Keratinocyte (primary cell): ENCODE results near the gene OR13J1. TPM values are rescaled to one million over a fixed set of nuclear protein-coding genes. Genes with fewer than 3 reads are reported as not detected.

Experiments
- DNase-seq: peaks from one replicate; pipeline ENCODE4 v3.0.0-alpha.2; 2011; ENCODE audit warnings: low read depth, missing footprints, low spot score
- FAIRE-seq: peaks from 2 replicates; lab custom pipeline; 2011; peaks lifted over from hg19 to GRCh38; lab: Jason Lieb, UNC
- H2AFZ ChIP-seq: 2 replicates; pipeline ENCODE4 v1.6.0; 2012; ENCODE audit warnings: low read length, control low read depth, inconsistent platforms; ENCODE audit not compliant: control insufficient read depth
- H3K27ac ChIP-seq: 2 replicates; pipeline ENCODE4 v1.5.1; 2011; ENCODE audit warnings: low read length; ENCODE audit not compliant: control insufficient read depth, insufficient read depth
- H3K27me3 ChIP-seq: 3 replicates; pipeline ENCODE4 v1.6.0; 2011; ENCODE audit warnings: low read length; ENCODE audit not compliant: control insufficient read depth, insufficient read depth; ENCODE audit errors: extremely low read depth
- H3K36me3 ChIP-seq, 2 experiments: 2 replicates in 1 of 2; 3 replicates in 1 of 2; pipeline ENCODE4 v1.5.1; 2011; ENCODE audit warnings: low read length in 2 of 2, mild to moderate bottlenecking in 1 of 2; ENCODE audit not compliant: control insufficient read depth in 2 of 2, insufficient read depth in 2 of 2; ENCODE audit errors: extremely low read depth in 1 of 2
- H3K4me1 ChIP-seq: 3 replicates; pipeline ENCODE4 v1.5.1; 2011; ENCODE audit warnings: low read length; ENCODE audit not compliant: control insufficient read depth, insufficient read depth; ENCODE audit errors: extremely low read depth
- H3K4me2 ChIP-seq: 3 replicates; pipeline ENCODE4 v1.6.0; 2011; ENCODE audit warnings: low read depth, low read length; ENCODE audit not compliant: control insufficient read depth, insufficient read depth; ENCODE audit errors: extremely low read depth
- H3K4me3 ChIP-seq, 3 experiments: fragments of 200-600 bp in 1 of 3; sonication (generic) in 1 of 3; 2 replicates in 2 of 3; 3 replicates in 1 of 3; pipeline ENCODE4 v1.5.1; 2011 to 2016; ENCODE audit warnings: low read length in 3 of 3, mild to moderate bottlenecking in 3 of 3, control low read depth in 2 of 3, inconsistent platforms in 1 of 3, low read depth in 1 of 3, mixed read lengths in 1 of 3, mixed run types in 1 of 3, moderate library complexity in 1 of 3; ENCODE audit not compliant: control insufficient read depth in 2 of 3, insufficient read depth in 2 of 3; ENCODE audit errors: extremely low read depth in 1 of 3
- H3K79me2 ChIP-seq: 2 replicates; pipeline ENCODE4 v1.6.0; 2012; ENCODE audit warnings: low read length; ENCODE audit not compliant: control insufficient read depth, insufficient read depth
- H3K9ac ChIP-seq: 3 replicates; pipeline ENCODE4 v1.6.0; 2011; ENCODE audit warnings: low read length; ENCODE audit not compliant: control insufficient read depth, insufficient read depth; ENCODE audit errors: extremely low read depth
- H3K9me1 ChIP-seq: 3 replicates; pipeline ENCODE4 v1.6.0; 2011; ENCODE audit warnings: low read length; ENCODE audit not compliant: control insufficient read depth, insufficient read depth; ENCODE audit errors: extremely low read depth
- H3K9me3 ChIP-seq: 2 replicates; pipeline ENCODE4 v1.5.1; 2012; ENCODE audit warnings: low read depth, low read length; ENCODE audit not compliant: control insufficient read depth
- H4K20me1 ChIP-seq: 3 replicates; pipeline ENCODE4 v1.6.0; 2011; ENCODE audit warnings: low read length; ENCODE audit not compliant: control insufficient read depth, insufficient read depth; ENCODE audit errors: extremely low read depth
- EZH2 ChIP-seq: IDR thresholded peaks from one replicate; pipeline ENCODE4 v1.6.1; 2012; ENCODE audit warnings: inconsistent platforms, mild to moderate bottlenecking, low read length, moderate library complexity
- dilution Hi-C: fragments of 300-500 bp; cut with MboI; formaldehyde crosslinking; loops from one replicate; pipeline ENCODE4 v1.7.0; 2020; ENCODE audit warnings: low sequenced_read_pairs; ENCODE audit not compliant: extremely low pct_ligation_motif_present
- polyA plus RNA-seq, 5 experiments: library from polyadenylated mRNA; depleted of rRNA in 3 of 5; stranded (reverse) in 3 of 5; stranded (forward) in 1 of 5; unstranded in 1 of 5; fragments of >200 nt; gene quantifications; 1 replicate in 1 of 5; 2 replicates in 3 of 5; 3 replicates in 1 of 5; pipeline versions ENCODE4 v1.2.1 to v1.2.3, GENCODE V29; 2011 to 2012; ENCODE audit warnings: missing spikeins in 2 of 5, low read depth in 1 of 5, low replicate concordance in 1 of 5
- TF ChIP-seq, protein P1 (sequence below), 3 experiments: IDR thresholded peaks in 1 of 3; conservative IDR thresholded peaks in 1 of 3; optimal IDR thresholded peaks in 1 of 3; 2 replicates in 2 of 3; 3 replicates in 1 of 3; pipeline versions ENCODE3 to v1.5.1; 2011; ENCODE audit warnings: low read length in 3 of 3, mild to moderate bottlenecking in 3 of 3, moderate library complexity in 2 of 3, control low read depth in 1 of 3, inconsistent platforms in 1 of 3; ENCODE audit not compliant: insufficient read depth in 2 of 3; ENCODE audit errors: extremely low read depth in 1 of 3

Gene OR13J1
- polyA plus RNA-seq, 1 donor (not counting 4 experiments of a cell fraction or from before 2014, with no cell fraction given), result not detected

DNA sequence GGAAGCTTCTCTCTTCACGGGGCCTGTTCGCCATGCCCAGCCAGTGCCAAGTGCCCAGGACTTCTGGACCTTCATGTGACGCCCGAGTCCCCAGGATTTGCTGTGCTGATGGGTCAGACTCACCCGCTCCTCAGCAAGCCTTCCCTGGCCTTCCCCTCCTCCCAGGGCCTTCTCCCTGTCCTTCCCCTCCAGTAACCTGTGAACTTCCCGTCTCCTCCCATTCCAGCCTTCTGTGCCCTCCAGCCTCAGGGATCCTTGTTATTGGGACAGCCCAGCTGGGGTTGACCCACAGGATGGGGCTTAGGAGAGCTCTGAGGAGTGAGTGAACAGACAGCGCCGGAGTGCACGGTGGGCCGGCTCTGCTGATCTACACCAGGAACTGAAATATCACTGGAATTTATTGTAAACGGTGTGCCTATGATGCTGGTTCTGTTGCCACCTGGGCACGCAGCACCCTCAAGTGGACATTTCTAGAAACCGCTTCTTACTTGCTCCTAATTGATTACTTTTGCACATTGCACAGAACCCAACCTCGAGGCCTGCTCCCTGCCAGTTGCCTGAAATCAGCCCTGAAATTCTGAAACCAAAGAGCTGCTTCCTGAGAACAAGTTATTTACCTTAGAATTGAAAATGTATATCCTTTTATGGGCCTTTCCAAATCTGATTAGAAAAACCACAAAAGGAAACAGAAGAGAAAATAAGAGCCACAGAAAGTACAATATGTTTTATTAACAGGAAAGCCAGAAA lies 40.6 kb upstream of the OR13J1 start:
- H3K9me3 ChIP-seq, result no peaks in the 10 kb centered on the region
- H3K9me1 ChIP-seq, result no peaks in the 10 kb centered on the region
- no peaks in the 10 kb centered on the region for H3K79me2 ChIP-seq
- H4K20me1 ChIP-seq, result no peaks in the 10 kb centered on the region
- peaks cover 35% of the 10 kb centered on the region for H3K4me1 ChIP-seq
- no peak overlapping the region for H3K4me2 ChIP-seq
- TF ChIP-seq, protein P1, sequence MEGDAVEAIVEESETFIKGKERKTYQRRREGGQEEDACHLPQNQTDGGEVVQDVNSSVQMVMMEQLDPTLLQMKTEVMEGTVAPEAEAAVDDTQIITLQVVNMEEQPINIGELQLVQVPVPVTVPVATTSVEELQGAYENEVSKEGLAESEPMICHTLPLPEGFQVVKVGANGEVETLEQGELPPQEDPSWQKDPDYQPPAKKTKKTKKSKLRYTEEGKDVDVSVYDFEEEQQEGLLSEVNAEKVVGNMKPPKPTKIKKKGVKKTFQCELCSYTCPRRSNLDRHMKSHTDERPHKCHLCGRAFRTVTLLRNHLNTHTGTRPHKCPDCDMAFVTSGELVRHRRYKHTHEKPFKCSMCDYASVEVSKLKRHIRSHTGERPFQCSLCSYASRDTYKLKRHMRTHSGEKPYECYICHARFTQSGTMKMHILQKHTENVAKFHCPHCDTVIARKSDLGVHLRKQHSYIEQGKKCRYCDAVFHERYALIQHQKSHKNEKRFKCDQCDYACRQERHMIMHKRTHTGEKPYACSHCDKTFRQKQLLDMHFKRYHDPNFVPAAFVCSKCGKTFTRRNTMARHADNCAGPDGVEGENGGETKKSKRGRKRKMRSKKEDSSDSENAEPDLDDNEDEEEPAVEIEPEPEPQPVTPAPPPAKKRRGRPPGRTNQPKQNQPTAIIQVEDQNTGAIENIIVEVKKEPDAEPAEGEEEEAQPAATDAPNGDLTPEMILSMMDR (optimal IDR thresholded peaks at IDR 0.05 in 1 of 3, IDR thresholded peaks at IDR 0.05 in 1 of 3, conservative IDR thresholded peaks at IDR 0.05 in 1 of 3; ENCODE audit: extremely low read depth in 1 of 3, insufficient read depth in 2 of 3, low read length in 3 of 3), result peak; percentile 70 to 87 (median 74)
- no peak for TF ChIP-seq EZH2
- dilution Hi-C loops, result no loop called here
- no peak for FAIRE-seq
- no peaks in the 10 kb centered on the region for H3K27me3 ChIP-seq
- no peak overlapping the region for H2AFZ ChIP-seq
- no peak overlapping the region for H3K27ac ChIP-seq
- no peaks in the 10 kb centered on the region for H3K36me3 ChIP-seq
- no peak for DNase-seq
- H3K4me3 ChIP-seq, result no peak overlapping the region
- H3K9ac ChIP-seq, result no peak overlapping the region

DNA sequence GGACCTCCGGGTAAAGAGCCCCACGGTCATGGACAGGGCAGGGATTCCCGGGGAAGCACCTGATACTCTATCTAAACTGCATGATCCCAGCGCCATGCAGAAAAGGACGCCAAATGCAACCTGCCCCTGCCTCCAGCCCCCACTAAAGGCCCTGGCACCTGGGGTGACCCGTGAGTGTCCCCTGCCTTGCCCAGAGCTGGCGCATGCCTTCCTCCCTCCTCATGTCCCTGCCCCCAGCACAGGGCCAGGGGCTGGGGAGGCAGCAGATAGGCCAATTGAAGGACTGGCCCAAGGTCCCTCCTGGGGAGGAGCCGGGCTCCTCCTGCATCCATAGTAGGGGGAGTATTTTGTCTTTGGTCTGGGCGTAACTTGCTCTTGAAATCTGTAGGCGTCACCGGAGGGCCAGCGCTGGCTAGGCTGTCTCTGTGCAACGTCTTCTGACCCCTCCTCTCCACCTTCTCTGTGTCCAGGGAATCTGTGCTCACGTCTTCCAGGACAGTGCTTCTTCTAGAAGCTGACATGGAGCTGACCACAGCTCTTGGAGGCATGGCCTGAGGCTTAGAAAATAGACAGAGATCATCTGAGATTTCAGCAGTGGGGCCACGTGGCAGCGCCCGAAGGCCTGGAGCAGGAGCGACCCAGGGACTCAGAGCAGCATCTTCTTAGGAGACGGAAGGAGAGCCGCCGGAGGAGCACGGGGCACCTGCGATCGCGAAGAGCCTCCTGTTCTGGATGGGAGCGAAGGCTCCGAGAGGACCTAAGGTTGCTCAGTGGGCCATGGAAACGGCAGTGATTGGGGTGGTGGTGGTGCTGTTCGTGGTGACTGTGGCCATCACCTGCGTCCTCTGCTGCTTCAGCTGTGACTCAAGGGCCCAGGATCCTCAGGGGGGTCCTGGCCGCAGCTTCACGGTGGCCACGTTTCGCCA lies 39.7 kb upstream of the OR13J1 start:
- no peaks in the 10 kb centered on the region for H3K9me1 ChIP-seq
- no peak overlapping the region for H2AFZ ChIP-seq
- H3K4me3 ChIP-seq, result no peak overlapping the region
- H3K27ac ChIP-seq, result no peak overlapping the region
- TF ChIP-seq, protein P1 (optimal IDR thresholded peaks at IDR 0.05 in 1 of 3, IDR thresholded peaks at IDR 0.05 in 1 of 3, conservative IDR thresholded peaks at IDR 0.05 in 1 of 3; ENCODE audit: extremely low read depth in 1 of 3, insufficient read depth in 2 of 3, low read length in 3 of 3), result no peak
- no peak for TF ChIP-seq EZH2
- no peaks in the 10 kb centered on the region for H3K79me2 ChIP-seq
- H3K27me3 ChIP-seq, result no peaks in the 10 kb centered on the region
- no peaks in the 10 kb centered on the region for H4K20me1 ChIP-seq
- dilution Hi-C loops, result no loop called here
- FAIRE-seq, result no peak
- H3K9ac ChIP-seq, result no peak overlapping the region
- no peaks in the 10 kb centered on the region for H3K9me3 ChIP-seq
- H3K4me2 ChIP-seq, result no peak overlapping the region
- DNase-seq, result no peak
- peaks cover 40% of the 10 kb centered on the region for H3K4me1 ChIP-seq
- H3K36me3 ChIP-seq, result no peaks in the 10 kb centered on the region
